BE2C (cell line): ENCODE data around the gene TNF.

Experiments
- DNase-seq: peaks from one replicate; pipeline ENCODE4 v3.0.0-alpha.2; 2020
- H3K27me3 ChIP-seq: fragments of 250-450 bp; sonication (Bioruptor Pico); 2 replicates; pipeline ENCODE4 v1.5.1; 2020; ENCODE audit warnings: mild to moderate bottlenecking
- H3K36me3 ChIP-seq: fragments of 250-450 bp; sonication (Bioruptor Pico); 2 replicates; pipeline ENCODE4 v1.5.1; 2020; ENCODE audit warnings: mild to moderate bottlenecking
- H3K4me1 ChIP-seq: fragments of 250-450 bp; sonication (Bioruptor Pico); 2 replicates; pipeline ENCODE4 v1.5.1; 2020
- H3K4me3 ChIP-seq: 2 replicates; pipeline ENCODE4 v1.5.1; 2011; ENCODE audit warnings: low read depth, low read length
- H3K9me3 ChIP-seq: fragments of 250-450 bp; sonication (Bioruptor Pico); 2 replicates; pipeline ENCODE4 v1.5.1; 2020
- TF ChIP-seq, protein P1 (sequence below): IDR thresholded peaks from 2 replicates; pipeline ENCODE4 v1.5.1; 2012; ENCODE audit warnings: mild to moderate bottlenecking, low read depth, low read length

TNF gene

GRCh38 chr6:31581434-31582229 lies 6.3 kb downstream of the TNF start:
- H3K4me1 ChIP-seq: no peaks in the 10 kb centered on the region
- no peaks in the 10 kb centered on the region for H3K27me3 ChIP-seq
- peak overlapping the region; percentile 86 for H3K4me3 ChIP-seq
- no peak for DNase-seq
- no peaks in the 10 kb centered on the region for H3K9me3 ChIP-seq
- H3K36me3 ChIP-seq: no peaks in the 10 kb centered on the region
- TF ChIP-seq, protein P1, sequence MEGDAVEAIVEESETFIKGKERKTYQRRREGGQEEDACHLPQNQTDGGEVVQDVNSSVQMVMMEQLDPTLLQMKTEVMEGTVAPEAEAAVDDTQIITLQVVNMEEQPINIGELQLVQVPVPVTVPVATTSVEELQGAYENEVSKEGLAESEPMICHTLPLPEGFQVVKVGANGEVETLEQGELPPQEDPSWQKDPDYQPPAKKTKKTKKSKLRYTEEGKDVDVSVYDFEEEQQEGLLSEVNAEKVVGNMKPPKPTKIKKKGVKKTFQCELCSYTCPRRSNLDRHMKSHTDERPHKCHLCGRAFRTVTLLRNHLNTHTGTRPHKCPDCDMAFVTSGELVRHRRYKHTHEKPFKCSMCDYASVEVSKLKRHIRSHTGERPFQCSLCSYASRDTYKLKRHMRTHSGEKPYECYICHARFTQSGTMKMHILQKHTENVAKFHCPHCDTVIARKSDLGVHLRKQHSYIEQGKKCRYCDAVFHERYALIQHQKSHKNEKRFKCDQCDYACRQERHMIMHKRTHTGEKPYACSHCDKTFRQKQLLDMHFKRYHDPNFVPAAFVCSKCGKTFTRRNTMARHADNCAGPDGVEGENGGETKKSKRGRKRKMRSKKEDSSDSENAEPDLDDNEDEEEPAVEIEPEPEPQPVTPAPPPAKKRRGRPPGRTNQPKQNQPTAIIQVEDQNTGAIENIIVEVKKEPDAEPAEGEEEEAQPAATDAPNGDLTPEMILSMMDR: no peak

- no peaks in the 10 kb centered on the region for H3K27me3 ChIP-seq
- H3K4me1 ChIP-seq: no peaks in the 10 kb centered on the region
- H3K4me3 ChIP-seq: peak within 1 kb of the TSS; percentile 86
- TF ChIP-seq, protein P1: no peak
- DNase-seq: no peak
- no peaks in the 10 kb centered on the region for H3K36me3 ChIP-seq
- no peaks in the 10 kb centered on the region for H3K9me3 ChIP-seq
These were observed 6.9 kb downstream of the TNF start, which contains the start of gene LTB for GRCh38 chr6:31582230-31582643. Gene LTB (minus strand): TSS chr6:31582424. CDS start chr6:31582417, 7 bp downstream.

DNA sequence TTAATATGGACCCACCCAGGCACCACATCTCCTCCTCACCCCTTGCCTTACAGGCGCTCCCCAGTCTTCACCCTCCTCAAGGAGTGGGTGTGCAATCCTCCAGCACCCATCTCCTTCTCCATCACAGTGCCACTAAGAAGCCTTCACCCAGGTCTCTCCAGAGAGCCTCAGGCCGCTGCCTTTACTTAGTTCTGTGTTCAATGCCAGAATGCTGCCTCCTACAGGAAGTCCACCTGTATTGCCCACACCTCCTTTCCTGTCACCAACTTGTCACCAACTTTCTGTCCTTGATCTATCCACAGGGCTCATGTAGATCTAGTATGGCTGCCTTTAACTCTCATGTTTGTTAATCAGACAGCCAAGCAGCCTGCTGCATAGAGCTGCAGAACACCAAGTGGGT lies 10.1 kb downstream of the TNF start:
- Histone ChIP-seq H3K4me1 (peaks cover 13% of the 10 kb centered on the region), H3K9me3 (no peaks in the 10 kb centered on the region), H3K4me3 (no peak overlapping the region), H3K27me3 (no peaks in the 10 kb centered on the region), H3K36me3 (no peaks in the 10 kb centered on the region)
- DNase-seq: no peak
- TF ChIP-seq, protein P1: peak; percentile 55

DNA sequence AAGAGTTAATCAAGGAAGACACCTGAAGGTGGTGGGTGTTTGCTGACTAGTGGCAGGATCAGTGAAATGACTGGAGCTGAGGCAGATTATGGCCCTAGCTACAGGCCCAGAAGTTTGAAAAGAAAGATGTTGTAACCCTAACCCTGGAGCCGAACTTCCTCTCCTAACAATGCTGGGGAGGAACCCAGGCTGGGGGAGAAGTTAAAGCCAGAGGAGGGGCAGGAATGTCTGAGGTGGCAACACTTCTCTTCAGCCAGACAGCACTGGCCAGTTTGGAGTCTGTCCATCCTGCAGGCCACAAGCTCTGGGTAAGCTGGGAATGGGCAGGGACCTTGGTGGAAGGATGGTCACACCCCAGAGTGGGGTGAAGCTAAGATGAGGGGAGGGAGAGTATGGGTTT lies 10.6 kb downstream of the TNF start, which contains the start of gene LST1:
Gene LST1 (plus strand): TSS at position 270 of the 400 bp plus-strand sequence. CDS start 1,023 bp downstream, outside the sequence.
- Histone ChIP-seq H3K27me3 (no peaks in the 10 kb centered on the region), H3K4me3 (no peak within 1 kb of the TSS), H3K9me3 (no peaks in the 10 kb centered on the region), H3K4me1 (peaks cover 13% of the 10 kb centered on the region), H3K36me3 (no peaks in the 10 kb centered on the region)
- TF ChIP-seq, protein P1: no peak
- no peak for DNase-seq

- Histone ChIP-seq H3K27me3 (no peaks in the 10 kb centered on the region), H3K4me3 (no peak overlapping the region), H3K4me1 (peaks cover 13% of the 10 kb centered on the region), H3K36me3 (no peaks in the 10 kb centered on the region), H3K9me3 (no peaks in the 10 kb centered on the region)
- no peak for DNase-seq
- TF ChIP-seq, protein P1: no peak
These were observed 11.4 kb downstream of the TNF start for GRCh38 chr6:31586599-31587281.
